Naive B cell (primary cell): ENCODE measurements around the gene COX6A2. TPM values are rescaled to one million over a fixed set of nuclear protein-coding genes. Genes with fewer than 3 reads are reported as not detected.
"Not testable (repeated sequence)": the region's sequence is repeated elsewhere in the genome, so short reads cannot be mapped to it uniquely, and the experiment has no call there.

ENCODE experiments used
- ATAC-seq, 2 donors: fragments of 150-1000 bp; cut with Tn5 transposase; 2 replicates each; pipeline ENCODE4 v1.10.0; 2021; ENCODE audit warnings: low read depth in 2 of 2, mild to moderate bottlenecking in 2 of 2, moderate library complexity in 2 of 2
- DNase-seq: peaks from one replicate; pipeline ENCODE4 v3.0.0; 2022
- H3K27ac Mint-ChIP-seq, 6 donors: one replicate each; pipeline ENCODE4 v1.8.0; 2020 to 2022; ENCODE audit warnings: mild to moderate bottlenecking in 6 of 6, mixed read lengths in 6 of 6, moderate library complexity in 5 of 6, inconsistent platforms in 2 of 6
- H3K27me3 Mint-ChIP-seq, 3 donors: one replicate each; pipeline ENCODE4 v1.8.0; 2021 to 2022; ENCODE audit warnings: mixed read lengths in 3 of 3, mild to moderate bottlenecking in 1 of 3
- H3K36me3 Mint-ChIP-seq, 2 donors: one replicate each; pipeline ENCODE4 v1.8.0; 2020 to 2022; ENCODE audit warnings: mixed read lengths in 2 of 2, inconsistent platforms in 1 of 2, mild to moderate bottlenecking in 1 of 2
- H3K4me1 Mint-ChIP-seq, 3 donors: one replicate each; pipeline ENCODE4 v1.8.0; 2020 to 2022; ENCODE audit warnings: mixed read lengths in 3 of 3, inconsistent platforms in 1 of 3, mild to moderate bottlenecking in 1 of 3, moderate library complexity in 1 of 3
- H3K4me3 Mint-ChIP-seq, 8 donors: one replicate each; pipeline ENCODE4 v1.8.0; 2020 to 2022; ENCODE audit warnings: mild to moderate bottlenecking in 8 of 8, mixed read lengths in 8 of 8, moderate library complexity in 8 of 8, inconsistent platforms in 2 of 8
- H3K9me3 Mint-ChIP-seq, 7 donors: one replicate each; pipeline ENCODE4 v1.8.0; 2020 to 2022; ENCODE audit warnings: mixed read lengths in 7 of 7, mild to moderate bottlenecking in 5 of 7, inconsistent platforms in 2 of 7, moderate library complexity in 1 of 7
- polyA plus RNA-seq, 6 donors: library from polyadenylated mRNA; unstranded; fragments of 300-500 nt; fragmentation: Illumina TruSeq; gene quantifications; one replicate each; pipeline ENCODE4 v1.2.3, GENCODE V29; 2021; ENCODE audit warnings: low read depth in 6 of 6

Gene COX6A2
- polyA plus RNA-seq, 6 donors from 2014 or later, result not detected

- ATAC-seq (peak; percentile 74 to 77), DNase-seq (peak; percentile 97)
- peak within 1 kb of the TSS; percentile 83 to 97 (median 94) for H3K4me3 Mint-ChIP-seq
- H3K4me1 Mint-ChIP-seq, result peaks cover 20 to 49% (median 40%) of the 10 kb centered on the region in 3 donors
- H3K27ac Mint-ChIP-seq, result peak within 1 kb of the TSS; percentile 97 to 99 (median 98)
- peaks cover 5 to 15% of the 10 kb centered on the region in 2 donors for H3K36me3 Mint-ChIP-seq
- no peaks in the 10 kb centered on the region for H3K27me3 Mint-ChIP-seq
- H3K9me3 Mint-ChIP-seq, result no peaks in the 10 kb centered on the region
Measured at GRCh38 chr16:31458844-31459686, 30.9 kb upstream of the COX6A2 start, which contains the start of gene ARMC5. Gene ARMC5 (plus strand): TSS chr16:31459501. CDS start chr16:31459525, 24 bp downstream.

- peak overlapping the region; percentile 4 to 99 (median 98) for H3K27ac Mint-ChIP-seq
- ATAC-seq, result peak in 1 of 2 donors; percentile 15
- peak overlapping the region; percentile 83 to 97 (median 94) for H3K4me3 Mint-ChIP-seq
- H3K36me3 Mint-ChIP-seq, result peaks cover 5 to 7% of the 10 kb centered on the region in 2 donors
- peak; percentile 44 for DNase-seq
- H3K9me3 Mint-ChIP-seq, result no peaks in the 10 kb centered on the region
- H3K4me1 Mint-ChIP-seq, result peaks cover 24 to 56% (median 45%) of the 10 kb centered on the region in 3 donors
- no peaks in the 10 kb centered on the region for H3K27me3 Mint-ChIP-seq
Measured at GRCh38 chr16:31458073-31458843, 30.1 kb upstream of the COX6A2 start.

GRCh38 chr16:31456988-31457360 lies 28.8 kb upstream of the COX6A2 start:
- H3K4me1 Mint-ChIP-seq, result peaks cover 25 to 60% (median 47%) of the 10 kb centered on the region in 3 donors
- DNase-seq, result no peak
- H3K27me3 Mint-ChIP-seq, result no peaks in the 10 kb centered on the region
- no peaks in the 10 kb centered on the region for H3K9me3 Mint-ChIP-seq
- H3K4me3 Mint-ChIP-seq, result peak overlapping the region in 4 of 8 donors; percentile 30 to 97 (median 74)
- H3K27ac Mint-ChIP-seq, result peak overlapping the region in 3 of 6 donors; percentile 21 to 78 (median 30)
- H3K36me3 Mint-ChIP-seq, result no peaks in the 10 kb centered on the region
- no peak for ATAC-seq

- peak overlapping the region in 5 of 8 donors; percentile 5 to 75 (median 26) for H3K4me3 Mint-ChIP-seq
- peak overlapping the region in 2 of 6 donors; percentile 10 to 89 for H3K27ac Mint-ChIP-seq
- H3K9me3 Mint-ChIP-seq, result no peaks in the 10 kb centered on the region
- H3K4me1 Mint-ChIP-seq, result peaks cover 33 to 60% (median 47%) of the 10 kb centered on the region in 3 donors
- no peak for DNase-seq
- H3K27me3 Mint-ChIP-seq, result no peaks in the 10 kb centered on the region
- ATAC-seq, result no peak
- H3K36me3 Mint-ChIP-seq, result no peaks in the 10 kb centered on the region
Measured at GRCh38 chr16:31455601-31456314, 27.6 kb upstream of the COX6A2 start.

GRCh38 chr16:31453255-31454204 lies 25.4 kb upstream of the COX6A2 start:
- Mint-ChIP-seq H3K4me1 (peaks cover 30 to 49% (median 39%) of the 10 kb centered on the region in 3 donors), H3K36me3 (no peaks in the 10 kb centered on the region), H3K9me3 (no peaks in the 10 kb centered on the region), H3K4me3 (peak overlapping the region in 2 of 8 donors; percentile 32 to 33), H3K27me3 (no peaks in the 10 kb centered on the region), H3K27ac (peak overlapping the region in 2 of 6 donors; percentile 72 to 80)
- ATAC-seq (no peak), DNase-seq (no peak)

- ATAC-seq (no peak), DNase-seq (no peak)
- H3K27me3 Mint-ChIP-seq, result no peaks in the 10 kb centered on the region
- no peaks in the 10 kb centered on the region for H3K36me3 Mint-ChIP-seq
- peak overlapping the region in 1 of 6 donors; percentile 83 for H3K27ac Mint-ChIP-seq
- H3K4me3 Mint-ChIP-seq, result no peak overlapping the region
- no peaks in the 10 kb centered on the region for H3K9me3 Mint-ChIP-seq
- H3K4me1 Mint-ChIP-seq, result peaks cover 25 to 41% (median 31%) of the 10 kb centered on the region in 3 donors
Measured at GRCh38 chr16:31452631-31453106, 24.5 kb upstream of the COX6A2 start.

- Mint-ChIP-seq H3K9me3 (no peaks in the 10 kb centered on the region), H3K36me3 (no peaks in the 10 kb centered on the region), H3K27ac (peak overlapping the region in 2 of 6 donors; percentile 83 to 88), H3K27me3 (no peaks in the 10 kb centered on the region), H3K4me1 (peaks cover 25 to 33% (median 28%) of the 10 kb centered on the region in 3 donors), H3K4me3 (no peak overlapping the region)
- no peak for DNase-seq
- ATAC-seq, result no peak
Measured at GRCh38 chr16:31451681-31452351, 23.7 kb upstream of the COX6A2 start.

- Mint-ChIP-seq H3K9me3 (no peaks in the 10 kb centered on the region), H3K27me3 (no peaks in the 10 kb centered on the region), H3K4me3 (no peak overlapping the region), H3K4me1 (peaks cover 25 to 28% (median 26%) of the 10 kb centered on the region in 3 donors), H3K36me3 (no peaks in the 10 kb centered on the region), H3K27ac (peak overlapping the region in 1 of 6 donors; percentile 83)
- DNase-seq (no peak), ATAC-seq (no peak)
Measured at GRCh38 chr16:31451201-31451600, 23.0 kb upstream of the COX6A2 start.

- not testable (repeated sequence) for H3K27me3 Mint-ChIP-seq, H3K9me3 Mint-ChIP-seq, ATAC-seq, H3K36me3 Mint-ChIP-seq, H3K4me3 Mint-ChIP-seq, DNase-seq
- Mint-ChIP-seq H3K4me1 (peaks cover 2 to 15% (median 7%) of the 10 kb centered on the region in 3 donors), H3K27ac (peak overlapping the region in 2 of 6 donors; percentile 28 to 65)
Measured at GRCh38 chr16:31445931-31446330, 17.8 kb upstream of the COX6A2 start.

GRCh38 chr16:31441956-31442355 lies 13.8 kb upstream of the COX6A2 start:
- DNase-seq, result no peak
- H3K27ac Mint-ChIP-seq, result peak overlapping the region in 3 of 6 donors; percentile 13 to 88 (median 76)
- H3K27me3 Mint-ChIP-seq, result peaks cover 0 to 5% (median 0%) of the 10 kb centered on the region in 3 donors
- no peaks in the 10 kb centered on the region for H3K36me3 Mint-ChIP-seq
- H3K4me1 Mint-ChIP-seq, result peaks cover 18 to 26% (median 22%) of the 10 kb centered on the region in 3 donors
- H3K4me3 Mint-ChIP-seq, result peak overlapping the region; percentile 75 to 98 (median 86)
- H3K9me3 Mint-ChIP-seq, result no peaks in the 10 kb centered on the region
- ATAC-seq, result no peak

- H3K27me3 Mint-ChIP-seq, result peaks cover 0 to 5% (median 0%) of the 10 kb centered on the region in 3 donors
- no peak overlapping the region for H3K27ac Mint-ChIP-seq
- no peaks in the 10 kb centered on the region for H3K9me3 Mint-ChIP-seq
- H3K4me1 Mint-ChIP-seq, result peaks cover 18 to 22% (median 22%) of the 10 kb centered on the region in 3 donors
- DNase-seq, result no peak
- ATAC-seq, result no peak
- peak overlapping the region in 4 of 8 donors; percentile 35 to 90 (median 43) for H3K4me3 Mint-ChIP-seq
- H3K36me3 Mint-ChIP-seq, result no peaks in the 10 kb centered on the region
Measured at GRCh38 chr16:31440516-31441184, 12.5 kb upstream of the COX6A2 start.
